Upper lobe of left lung (tissue), 6 donors: Measurements from ENCODE around the gene GFER. TPM values are rescaled to one million over a fixed set of nuclear protein-coding genes. Genes with fewer than 3 reads are reported as not detected.
A peak's percentile ranks its signal among the peaks of the same experiment; 100 is the strongest.
"Not testable (repeated sequence)": the region's sequence is repeated elsewhere in the genome, so short reads cannot be mapped to it uniquely, and the experiment has no call there.

Experiments used
- ATAC-seq, 2 donors: fragments of 200-7000 bp; cut with Tn5 transposase; one replicate each; pipeline ENCODE4 v1.9.1; 2022; ENCODE audit warnings: mild to moderate bottlenecking in 2 of 2, moderate library complexity in 2 of 2; ENCODE audit not compliant: low FRiP score in 2 of 2
- DNase-seq, 2 donors: peaks; one replicate each; pipeline ENCODE4 v3.0.0-alpha.2; 2019 to 2020
- H3K27ac ChIP-seq, 4 donors: fragments of 200-600 bp; sonication (generic); one replicate each; pipeline ENCODE4 v1.5.1; 2016 to 2019
- H3K27me3 ChIP-seq, 4 donors: fragments of 200-600 bp; sonication (generic); one replicate each; pipeline ENCODE4 v1.5.1; 2017 to 2019
- H3K36me3 ChIP-seq, 4 donors: fragments of 200-600 bp; sonication (generic); one replicate each; pipeline ENCODE4 v1.5.1; 2016 to 2019
- H3K4me1 ChIP-seq, 4 donors: fragments of 200-600 bp; sonication (generic); one replicate each; pipeline ENCODE4 v1.5.1; 2018 to 2019
- H3K4me3 ChIP-seq, 4 donors: fragments of 200-600 bp; sonication (generic); one replicate each; pipeline ENCODE4 v1.5.1; 2017 to 2019; ENCODE audit warnings: mild to moderate bottlenecking in 2 of 4, moderate library complexity in 1 of 4
- H3K9me3 ChIP-seq, 4 donors: fragments of 200-600 bp; sonication (generic); one replicate each; pipeline ENCODE4 v1.5.1; 2018 to 2019
- CTCF ChIP-seq, 6 experiments: fragments of 450-650 bp in 4 of 6; fragments of 200-600 bp in 2 of 6; sonication (generic) in 2 of 6; IDR thresholded peaks; one replicate each; pipeline ENCODE4 v1.5.1; 2016 to 2019; ENCODE audit warnings: antibody characterized with exemption in 6 of 6
- EP300 ChIP-seq, 4 donors: sonication (generic); formaldehyde crosslinking; IDR thresholded peaks; one replicate each; pipeline ENCODE4 v1.5.1; 2017; ENCODE audit warnings: antibody characterized with exemption in 4 of 4, control low read depth in 2 of 4
- POLR2A ChIP-seq, 4 donors: fragments of 450-650 bp; IDR thresholded peaks; one replicate each; pipeline ENCODE4 v1.5.1; 2016 to 2017; ENCODE audit warnings: antibody characterized with exemption in 4 of 4, mild to moderate bottlenecking in 2 of 4
- POLR2AphosphoS5 ChIP-seq, 2 donors: sonication (generic); formaldehyde crosslinking; IDR thresholded peaks; one replicate each; pipeline ENCODE4 v1.5.1; 2017; ENCODE audit warnings: antibody characterized with exemption in 2 of 2
- WGBS, 2 donors: methylation state at CpG; one replicate each; pipeline ENCODE4 v1.1.5; 2017 to 2018; 5-methylcytosine and 5-hydroxymethylcytosine counted together
- total RNA-seq, 6 donors: library from RNA; depleted of rRNA in 4 of 6; stranded (reverse); fragments of >200 nt in 4 of 6; gene quantifications; one replicate each; pipeline versions ENCODE4 v1.1.0 to v1.2.1, GENCODE V29; 2016 to 2021
- donor health status: DM: no; HTN: no; CAD: no; lungs with moderate emphysema.
- donor health status: DM: no; HTN: yes; CAD: no; lungs with severe emphysema.

The GFER gene
- total RNA-seq, 6 donors from 2014 or later: 5.2 to 40.3 (median 24.7) TPM

GRCh38 chr16:1961651-1962067 lies 22.3 kb upstream of the GFER start:
- no peak for ATAC-seq
- H3K36me3 ChIP-seq: peaks cover 14 to 34% (median 23%) of the 10 kb centered on the region in 4 donors
- H3K27me3 ChIP-seq: no peaks in the 10 kb centered on the region
- no peak for DNase-seq
- 55 to 78% methylated on average over 4 to 6 of the region's 6 CpGs for whole genome bisulfite sequencing, 2 donors
- H3K9me3 ChIP-seq: no peaks in the 10 kb centered on the region
- H3K4me1 ChIP-seq: peaks cover 30 to 54% (median 34%) of the 10 kb centered on the region in 4 donors
- H3K27ac ChIP-seq: peak overlapping the region in 1 of 4 donors; percentile 5
- H3K4me3 ChIP-seq: no peak overlapping the region
- TF ChIP-seq EP300 (IDR thresholded peaks at IDR 0.05) (no peak), POLR2AphosphoS5 (IDR thresholded peaks at IDR 0.05) (no peak), CTCF (IDR thresholded peaks at IDR 0.05) (no peak), POLR2A (IDR thresholded peaks at IDR 0.05) (no peak)

GRCh38 chr16:1962161-1963153 lies 21.5 kb upstream of the GFER start:
- Histone ChIP-seq H3K4me1 (peaks cover 30 to 54% (median 34%) of the 10 kb centered on the region in 4 donors), H3K27ac (peak overlapping the region in 1 of 4 donors; percentile 99), H3K36me3 (peaks cover 14 to 34% (median 23%) of the 10 kb centered on the region in 4 donors), H3K4me3 (peak overlapping the region in 1 of 4 donors; percentile 85)
- H3K27me3 ChIP-seq, H3K9me3 ChIP-seq, ATAC-seq: not testable (repeated sequence)
- peak in 1 of 2 donors; percentile 70 for DNase-seq
- WGBS, 2 donors: 88% methylated on average over 25 to 29 of the region's 37 CpGs

- peak overlapping the region; percentile 36 to 91 (median 86) for H3K4me3 ChIP-seq
- peak overlapping the region; percentile 98 to 100 (median 98) for H3K27ac ChIP-seq
- 11 to 23% methylated on average over 27 to 42 of the region's 44 CpGs for WGBS, 2 donors
- H3K9me3 ChIP-seq: no peaks in the 10 kb centered on the region
- no peaks in the 10 kb centered on the region for H3K27me3 ChIP-seq
- H3K4me1 ChIP-seq: peaks cover 28 to 49% (median 32%) of the 10 kb centered on the region in 4 donors
- peak in 1 of 2 donors; percentile 50 for DNase-seq
- peak; percentile 3 to 35 for ATAC-seq
- no peak for TF ChIP-seq POLR2AphosphoS5 (IDR thresholded peaks at IDR 0.05)
- TF ChIP-seq CTCF (IDR thresholded peaks at IDR 0.05): peak in 1 of 6 experiments; percentile 45
- no peak for TF ChIP-seq EP300 (IDR thresholded peaks at IDR 0.05)
- TF ChIP-seq POLR2A (IDR thresholded peaks at IDR 0.05): no peak
- H3K36me3 ChIP-seq: peaks cover 14 to 34% (median 23%) of the 10 kb centered on the region in 4 donors
Observed at GRCh38 chr16:1963806-1964505, 20.0 kb upstream of the GFER start.

- ATAC-seq (peak; percentile 97 to 99), DNase-seq (peak; percentile 99 to 100)
- Histone ChIP-seq H3K27ac (peak within 1 kb of the TSS; percentile 98 to 100 (median 98)), H3K4me1 (peaks cover 26 to 46% (median 30%) of the 10 kb centered on the region in 4 donors), H3K4me3 (peak within 1 kb of the TSS; percentile 85 to 91 (median 88)), H3K9me3 (no peaks in the 10 kb centered on the region), H3K36me3 (peaks cover 14 to 34% (median 23%) of the 10 kb centered on the region in 4 donors), H3K27me3 (no peaks in the 10 kb centered on the region)
- WGBS, 2 donors: 0 to 1% methylated on average over 1 to 57 of the region's 97 CpGs
- TF ChIP-seq POLR2A (IDR thresholded peaks at IDR 0.05) (peak; percentile 79 to 99 (median 91)), POLR2AphosphoS5 (IDR thresholded peaks at IDR 0.05) (peak; percentile 97 to 99), EP300 (IDR thresholded peaks at IDR 0.05) (peak in 1 of 4 donors; percentile 63), CTCF (IDR thresholded peaks at IDR 0.05) (peak in 2 of 6 experiments; percentile 7 to 31)
Observed at GRCh38 chr16:1964506-1965395, 19.2 kb upstream of the GFER start, which contains the start of gene RPS2. Gene RPS2 (minus strand): TSS chr16:1964826. CDS start chr16:1964625, 201 bp downstream.
